DMS153 (cell line): ENCODE data around the gene IFNB1.

Experiments used
- DNase-seq: peaks from one replicate; lab custom pipeline; 2025; lab: John Stamatoyannopoulos, UW

Gene IFNB1

DNA sequence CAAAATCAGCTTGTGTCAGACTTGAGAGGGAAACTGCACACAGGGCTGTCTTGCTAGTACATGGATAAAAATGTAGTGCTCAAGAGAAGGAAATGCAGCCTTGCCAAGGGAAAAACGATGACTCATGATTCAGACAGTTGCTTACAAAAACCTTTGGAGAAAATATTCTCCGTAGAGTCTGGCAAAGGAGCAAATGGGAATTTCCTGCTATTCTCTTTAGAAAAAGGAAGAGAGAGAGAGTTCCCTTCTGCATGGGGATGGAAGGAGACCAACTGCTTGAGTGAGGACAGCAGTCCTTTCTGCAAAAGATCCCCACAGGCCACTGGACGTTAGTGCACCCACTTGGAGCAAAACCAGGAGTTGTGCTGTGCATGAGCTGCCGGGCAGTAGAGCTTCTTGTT is 7.6 kb downstream of the IFNB1 start:
- DNase-seq, result peak; percentile 22

DNA sequence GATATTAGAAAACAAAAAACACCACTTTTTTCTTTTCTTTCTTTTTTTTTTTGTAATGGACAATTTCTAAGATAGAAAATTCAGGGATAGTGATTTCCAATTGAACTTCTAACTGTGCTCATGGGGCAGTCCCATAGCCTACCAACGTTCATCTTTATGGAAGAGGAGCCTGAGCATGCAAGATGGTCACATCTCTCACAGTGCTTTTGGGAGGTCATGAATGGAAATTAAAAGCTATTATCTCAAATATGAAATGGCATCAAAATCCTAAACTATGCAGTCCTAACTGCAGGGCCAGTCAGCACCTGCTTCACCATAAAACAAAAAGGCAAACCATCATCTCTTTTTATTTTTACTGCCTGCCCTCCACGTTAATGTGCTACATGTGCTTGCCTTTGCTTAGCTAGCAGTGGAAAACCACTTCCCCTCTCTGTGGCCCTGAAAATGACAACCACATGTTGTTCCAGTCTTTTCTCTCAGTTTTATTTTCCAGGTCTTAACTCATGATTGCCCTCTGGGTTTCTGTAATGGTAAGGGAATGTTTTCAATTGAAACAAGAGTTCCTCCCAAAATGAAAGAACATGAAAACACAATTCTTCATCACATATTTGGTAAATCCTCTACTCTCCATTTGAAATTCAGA is 16.7 kb downstream of the IFNB1 start:
- DNase-seq, result no peak

DNA sequence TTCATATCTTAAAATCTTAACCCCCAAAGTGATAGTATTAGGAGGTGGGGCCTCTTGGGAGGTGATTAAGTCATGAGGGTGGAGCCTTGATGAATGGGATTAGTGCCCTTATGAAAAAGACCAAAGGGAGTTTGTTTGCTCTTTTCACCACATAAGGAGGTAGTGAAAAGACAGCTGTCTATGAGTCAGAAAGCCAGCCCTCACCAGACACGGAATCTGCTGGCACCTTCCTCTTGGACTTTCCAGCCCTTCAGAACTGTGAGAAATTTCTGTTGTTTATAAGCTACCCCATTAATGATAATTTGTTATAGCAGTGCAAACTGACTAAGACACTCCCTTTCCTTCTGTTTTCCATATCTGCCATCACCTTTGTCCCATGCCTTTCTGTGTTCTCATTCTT is 20.8 kb downstream of the IFNB1 start:
- peak; percentile 70 for DNase-seq

DNA sequence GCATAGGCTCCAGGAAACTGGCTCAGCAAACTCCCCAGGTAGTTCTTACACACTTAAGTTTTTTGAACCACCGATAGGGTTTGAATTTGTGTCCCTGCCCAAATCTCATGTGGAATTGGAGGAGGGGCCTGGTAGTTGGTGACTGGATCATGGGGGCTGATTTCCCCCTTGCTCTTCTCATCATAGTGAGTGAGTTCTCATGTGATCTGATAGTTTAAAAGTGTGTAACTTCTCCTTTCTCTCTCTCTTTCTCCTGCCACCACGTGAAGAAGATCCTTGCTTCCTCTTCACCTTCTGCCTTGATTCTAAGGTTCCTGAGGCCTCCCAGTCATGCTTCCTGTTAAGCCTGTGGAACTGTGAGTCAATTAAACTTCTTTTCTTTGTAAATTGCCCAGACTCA is 23.9 kb downstream of the IFNB1 start:
- no peak for DNase-seq

DNA sequence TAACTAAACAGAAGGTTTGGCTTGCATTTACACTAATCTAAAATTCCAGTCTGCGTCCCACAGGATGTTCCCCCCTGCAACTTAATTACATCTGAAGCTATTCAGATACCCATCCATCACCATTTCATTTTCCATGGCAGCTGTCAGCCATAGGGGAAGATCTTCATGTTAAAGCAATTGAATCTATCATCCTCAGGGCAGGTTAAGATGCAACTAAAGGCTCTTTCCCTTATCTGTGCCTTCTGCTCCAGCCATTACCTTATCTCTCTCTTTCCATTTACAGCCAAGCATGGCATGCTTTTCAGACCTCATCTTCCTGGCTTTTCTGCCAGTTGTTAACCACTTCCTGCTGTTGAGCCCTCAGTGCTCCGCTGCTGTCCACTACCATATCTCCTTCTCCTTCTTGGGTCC is 30.5 kb downstream of the IFNB1 start:
- no peak for DNase-seq

DNA sequence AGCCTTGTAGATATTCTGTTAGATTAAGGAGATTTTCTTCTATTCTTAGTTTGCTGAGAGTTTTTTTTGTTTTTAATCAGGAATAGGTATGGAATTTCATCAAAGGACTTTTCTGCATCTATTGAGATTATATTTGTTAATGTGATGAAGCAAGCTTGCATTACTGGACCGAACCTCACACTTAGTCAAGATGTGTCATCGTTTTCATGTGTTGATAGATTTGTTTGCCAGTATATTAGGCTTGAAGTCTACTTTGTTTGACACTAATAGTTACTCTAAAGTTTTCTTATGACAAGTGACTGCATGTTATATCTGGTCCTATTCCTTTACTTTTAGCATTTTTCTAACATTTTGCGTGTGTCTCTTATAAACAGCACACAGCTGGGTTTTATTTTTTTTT is 33.9 kb downstream of the IFNB1 start:
- no peak for DNase-seq

DNA sequence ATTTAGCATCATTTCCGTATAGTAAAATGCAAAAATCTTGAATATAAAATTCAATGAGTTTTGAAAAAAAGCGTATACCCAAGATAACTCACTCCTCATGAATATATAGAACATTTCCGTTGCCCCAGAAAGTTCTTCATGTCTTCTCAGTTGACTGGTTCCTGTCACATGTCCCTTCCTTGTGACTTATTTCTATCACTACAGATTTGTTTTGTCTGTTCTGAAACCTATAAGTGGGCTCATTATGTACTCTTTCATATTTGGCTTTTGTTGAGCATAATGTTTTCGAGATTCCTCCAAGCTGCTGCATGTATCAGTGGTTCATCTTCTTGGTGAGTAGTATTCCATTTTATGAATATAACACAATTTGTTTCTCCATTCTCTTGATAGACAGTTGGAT is 35.3 kb downstream of the IFNB1 start:
- no peak for DNase-seq

DNA sequence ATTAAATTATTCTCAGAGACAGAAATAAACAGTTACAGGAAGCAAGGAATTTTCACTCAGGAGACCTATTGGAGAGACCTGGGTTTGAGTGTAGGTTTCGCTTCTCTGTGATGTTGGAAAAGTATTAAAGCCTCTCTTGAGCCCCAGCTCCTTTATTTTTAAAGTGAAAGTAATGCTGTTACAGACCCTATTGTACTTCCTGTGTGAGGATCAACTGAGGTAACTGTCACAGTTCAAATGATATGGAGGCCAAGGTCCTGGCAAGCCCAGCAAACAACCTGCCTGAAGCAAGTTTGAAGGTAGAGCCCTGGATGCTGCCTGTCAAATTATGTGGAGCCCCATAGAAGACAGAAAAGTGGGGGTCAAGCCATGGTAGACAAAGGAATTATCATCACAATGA is 38.4 kb downstream of the IFNB1 start:
- DNase-seq, result no peak

DNA sequence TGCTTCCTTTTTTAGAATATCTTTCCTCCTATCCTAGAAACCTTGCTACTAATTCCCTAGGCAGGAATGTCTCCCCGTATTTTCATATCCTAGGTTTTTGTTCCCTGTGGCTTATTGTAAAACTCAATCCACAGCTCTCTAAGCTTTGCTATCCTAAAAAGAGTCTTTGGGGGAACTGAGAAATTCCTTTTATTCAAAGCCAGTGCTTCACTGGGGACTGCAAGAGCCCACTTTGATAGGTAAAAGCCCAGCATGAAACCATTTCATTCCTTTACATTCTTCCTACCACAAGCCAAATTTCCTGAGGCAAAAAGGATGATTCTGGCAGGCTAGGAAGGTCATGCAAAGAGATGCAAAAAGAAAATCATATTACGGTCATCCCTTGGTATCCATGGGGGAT is 40.5 kb downstream of the IFNB1 start:
- no peak for DNase-seq

DNA sequence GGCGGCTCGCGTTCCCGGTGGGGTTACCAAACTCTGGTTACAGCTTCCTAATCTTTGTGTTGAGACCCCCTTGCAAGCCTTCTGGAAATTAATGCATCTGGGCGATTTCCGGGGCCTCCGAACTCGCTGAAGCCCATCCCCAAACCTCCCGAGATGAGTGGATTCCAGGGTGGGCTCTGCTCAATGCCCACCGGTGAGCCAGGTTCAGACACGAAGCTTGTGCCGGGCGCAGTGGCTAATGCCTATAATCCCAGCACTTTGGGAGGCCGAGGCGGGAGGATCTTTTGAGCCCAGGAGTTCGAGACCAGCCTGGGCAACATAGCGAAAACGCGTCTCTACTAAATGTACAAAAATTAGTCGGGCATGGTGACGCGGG is 45.9 kb downstream of the IFNB1 start:
- DNase-seq, result no peak

DNA sequence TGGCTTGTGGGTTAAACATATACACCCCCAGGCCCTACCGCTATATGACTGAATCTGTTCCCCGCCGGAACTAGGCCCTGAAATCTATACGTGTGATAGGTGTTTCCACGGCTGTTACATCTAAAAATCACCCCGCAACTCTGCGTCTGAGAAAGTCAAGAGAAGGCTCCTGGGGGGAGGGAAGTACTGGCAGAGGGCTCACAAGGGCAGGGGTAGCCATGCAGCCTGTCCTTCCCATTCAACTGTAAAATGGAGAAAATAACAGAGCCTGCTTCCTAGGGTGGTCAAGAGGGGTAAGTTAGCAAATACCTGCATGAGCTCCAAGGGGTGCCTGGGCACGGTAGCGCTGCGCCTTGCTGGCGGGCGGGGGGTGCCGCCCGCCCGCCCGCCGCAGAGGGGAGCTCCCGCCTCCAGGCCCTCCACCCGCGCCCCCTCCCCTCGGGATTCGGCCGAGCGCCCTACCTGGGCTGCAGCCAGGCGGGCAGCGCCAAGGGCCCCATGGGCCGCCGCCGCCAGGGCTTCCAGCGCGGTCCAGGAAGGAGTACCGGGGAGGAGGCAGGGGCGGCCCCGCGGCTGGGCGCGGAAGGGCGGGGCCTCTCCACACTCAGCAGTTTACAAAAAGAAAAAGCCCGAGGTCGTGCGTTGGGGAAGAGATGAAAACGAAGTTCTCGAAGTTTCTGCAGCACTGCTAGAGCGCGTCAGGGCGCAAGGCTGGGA is 46.5 kb downstream of the IFNB1 start, which contains the start of gene HACD4:
Gene HACD4, minus strand, starts transcription at position 550 of the 717 bp plus-strand sequence. Its CDS starts 50 bp downstream, at position 500.
- peak; percentile 12 for DNase-seq

DNA sequence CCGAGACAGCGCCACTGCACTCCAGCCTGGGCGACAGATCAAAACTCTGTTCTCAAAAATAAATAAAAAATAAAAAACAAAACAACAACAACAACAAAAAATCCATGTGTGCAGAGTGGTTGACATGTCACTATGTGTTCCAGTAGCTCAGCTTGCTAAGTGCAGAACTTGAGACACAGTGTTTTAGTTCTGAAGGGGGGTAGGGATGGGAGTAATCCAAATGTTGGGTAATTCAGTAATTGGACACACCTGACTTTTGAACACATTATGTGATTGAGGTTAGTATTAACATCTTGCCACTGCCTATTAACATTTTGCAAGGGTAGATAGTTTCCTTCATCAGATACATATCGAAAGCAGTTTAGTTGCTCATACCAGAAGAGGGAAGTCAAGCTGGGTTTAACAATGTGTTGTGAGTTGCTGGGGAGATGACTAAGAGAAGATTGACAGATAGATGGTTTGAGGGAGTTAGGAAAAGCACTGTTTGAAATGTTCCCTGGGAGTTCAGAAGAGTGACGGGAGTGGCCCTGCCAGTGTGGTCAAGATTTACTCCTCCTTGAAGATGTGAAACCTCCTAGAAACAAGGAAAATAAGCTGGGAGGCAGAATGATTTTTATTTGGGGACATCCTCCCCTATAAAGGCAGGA is 47.2 kb downstream of the IFNB1 start:
- DNase-seq, result peak; percentile 36

DNA sequence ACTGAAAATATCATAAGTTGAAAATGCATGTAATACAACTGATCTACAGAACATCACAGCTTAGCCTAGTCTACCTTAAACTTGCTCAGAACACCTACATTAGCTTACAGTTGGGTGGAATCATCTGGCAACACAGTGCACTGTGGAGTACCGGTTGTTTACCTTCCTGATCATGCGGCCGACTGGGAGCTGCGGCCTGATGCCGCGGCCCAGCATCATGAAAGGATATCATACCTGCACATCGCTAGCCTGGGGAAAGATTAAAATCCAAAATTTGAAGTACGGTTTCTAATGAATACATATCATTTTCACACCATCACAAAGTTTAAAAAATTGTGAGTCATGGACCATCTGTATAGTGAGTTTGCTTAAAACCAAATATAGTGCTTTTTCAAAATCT is 48.1 kb downstream of the IFNB1 start:
- DNase-seq, result peak; percentile 33

DNA sequence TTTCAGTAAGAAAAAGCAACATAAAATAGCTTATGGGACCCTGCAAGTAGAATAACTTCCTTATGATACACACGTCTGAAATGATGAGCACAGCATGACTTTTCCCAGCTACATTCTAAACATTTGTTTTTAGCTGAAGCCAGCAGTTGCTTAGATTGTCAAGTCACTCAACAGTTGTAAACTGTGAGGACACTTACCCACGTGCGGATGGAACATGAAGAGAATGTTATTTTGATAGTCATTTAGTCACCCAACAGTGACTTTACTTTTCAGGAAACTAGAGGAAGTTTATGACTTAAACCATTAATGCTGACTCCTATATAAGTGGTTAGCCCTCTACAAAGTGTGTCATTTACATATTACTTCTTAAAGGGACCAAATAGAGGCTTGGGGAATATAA is 49.3 kb downstream of the IFNB1 start:
- no peak for DNase-seq

DNA sequence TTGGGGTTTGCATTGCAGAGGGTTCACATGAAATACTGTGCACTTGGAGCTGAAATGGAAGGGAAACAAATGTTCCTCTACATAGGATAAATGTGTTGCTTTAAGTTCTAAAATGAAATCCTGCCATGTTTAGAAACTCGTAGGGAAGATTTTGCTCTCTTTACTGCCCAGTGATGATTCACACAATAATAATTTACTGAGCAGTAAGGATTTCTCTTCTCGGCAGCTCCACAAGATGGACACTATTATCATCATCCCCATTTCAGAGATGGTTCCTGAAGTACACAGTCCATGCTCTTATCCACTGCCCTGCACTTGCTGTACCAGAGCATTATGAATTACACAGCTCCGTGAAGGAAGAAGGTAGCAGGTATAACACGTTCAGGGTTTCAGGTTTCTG is 50.4 kb downstream of the IFNB1 start:
- no peak for DNase-seq
